HCT116 (cell line): ENCODE data around the gene NDUFA11. TPM values are rescaled to one million over a fixed set of nuclear protein-coding genes. Genes with fewer than 3 reads are reported as not detected.

Experiments used
- ATAC-seq: fragments of 200-7000 bp; cut with Tn5 transposase; 2 replicates; pipeline ENCODE4 v1.9.1; 2020; ENCODE audit warnings: mild to moderate bottlenecking, moderate library complexity
- BruUV-seq: library from RNA; stranded (reverse); fragments of 400-500 nt; replicated peaks from 2 replicates; lab custom pipeline; 2021; lab: Mats Ljungman, UMichigan
- CTCF ChIA-PET: fragments of 300-600 bp; sonication (Branson Sonifier 250); formaldehyde crosslinking; loops from one replicate; lab custom pipeline; 2021; ENCODE audit warnings: antibody characterized with exemption; lab: Charles Lee
- POLR2A ChIA-PET: fragments of 300-600, 350-600 bp; sonication (Branson Sonifier 250); formaldehyde crosslinking; loops from one replicate; lab custom pipeline; 2021; ENCODE audit warnings: antibody characterized with exemption; lab: Charles Lee
- RAD21 ChIA-PET, 2 experiments: fragments of 300-600 bp; sonication (Branson Sonifier 250); formaldehyde crosslinking; loops; one replicate each; lab custom pipeline; 2023; ENCODE audit warnings: low total read pairs in 2 of 2; ENCODE audit not compliant: uncharacterized antibody in 2 of 2, unreplicated experiment in 2 of 2, low non-redundant PET in 1 of 2; lab: Charles Lee
- DNase-seq: peaks from one replicate; pipeline ENCODE4 v3.0.0-alpha.2; 2010; ENCODE audit warnings: low read depth, low spot score
- H2AFZ ChIP-seq: fragments of 200-600 bp; shearing (Covaris generic), sonication (generic); 2 replicates; pipeline ENCODE4 v1.6.1; 2017; ENCODE audit warnings: low read depth, mixed run types, mixed read lengths, antibody characterized with exemption, low read length; ENCODE audit not compliant: poor library complexity, severe bottlenecking
- H3K27ac ChIP-seq: 2 replicates; pipeline ENCODE4 v1.5.1; 2012; ENCODE audit warnings: low read depth, low read length
- H3K27me3 ChIP-seq: fragments of 200-600 bp; sonication (generic); 2 replicates; pipeline ENCODE4 v1.6.1; 2016; ENCODE audit warnings: mixed run types, low read length, mixed read lengths; ENCODE audit not compliant: insufficient read depth
- H3K36me3 ChIP-seq, 2 experiments: fragments of 200-500 bp in 1 of 2; fragments of 200-600 bp in 1 of 2; sonication (Bioruptor generic) in 1 of 2; sonication (generic) in 1 of 2; 2 replicates each; pipeline versions ENCODE4 v1.5.1 to v1.6.1; 2014 to 2016; ENCODE audit warnings: low read length in 2 of 2, inconsistent platforms in 1 of 2, mixed read lengths in 1 of 2, mixed run types in 1 of 2; ENCODE audit not compliant: insufficient read depth in 2 of 2, control insufficient read depth in 1 of 2
- H3K4me1 ChIP-seq, 2 experiments: fragments of 200-600 bp in 1 of 2; sonication (generic) in 1 of 2; 2 replicates each; pipeline versions ENCODE4 v1.5.1 to v1.6.1; 2012 to 2017; ENCODE audit warnings: low read length in 2 of 2, inconsistent platforms in 1 of 2, mild to moderate bottlenecking in 1 of 2, mixed read lengths in 1 of 2, mixed run types in 1 of 2, moderate library complexity in 1 of 2; ENCODE audit not compliant: insufficient read depth in 2 of 2, control insufficient read depth in 1 of 2
- H3K4me2 ChIP-seq: fragments of 200-600 bp; sonication (generic); 2 replicates; pipeline ENCODE4 v1.6.1; 2017; ENCODE audit warnings: mixed run types, low read length, mixed read lengths
- H3K4me3 ChIP-seq, 2 experiments: fragments of 200-600 bp in 1 of 2; sonication (generic) in 1 of 2; replicated peaks in 1 of 2; 2 replicates each; pipeline ENCODE4 v1.5.1; 2011 to 2016; ENCODE audit warnings: low read length in 2 of 2, control low read depth in 1 of 2, low read depth in 1 of 2, mild to moderate bottlenecking in 1 of 2, mixed read lengths in 1 of 2, mixed run types in 1 of 2
- H3K79me2 ChIP-seq: fragments of 200-600 bp; sonication (generic); 2 replicates; pipeline ENCODE4 v1.6.1; 2017; ENCODE audit warnings: mild to moderate bottlenecking, mixed run types, low read length, moderate library complexity, mixed read lengths; ENCODE audit not compliant: insufficient read depth
- H3K9ac ChIP-seq: fragments of 200-600 bp; sonication (generic); 2 replicates; pipeline ENCODE4 v1.6.1; 2016; ENCODE audit warnings: low read length, mixed read lengths
- H3K9me2 ChIP-seq: fragments of 200-600 bp; sonication (generic), shearing (Covaris generic); 2 replicates; pipeline ENCODE4 v1.6.1; 2017; ENCODE audit warnings: mixed run types, mild to moderate bottlenecking, moderate library complexity; ENCODE audit not compliant: insufficient read depth
- H3K9me3 ChIP-seq, 2 experiments: fragments of 200-500 bp in 1 of 2; fragments of 200-600 bp in 1 of 2; sonication (Bioruptor generic) in 1 of 2; sonication (generic) in 1 of 2; 2 replicates each; pipeline ENCODE4 v1.6.1; 2014 to 2017; ENCODE audit warnings: low read length in 2 of 2, mixed read lengths in 2 of 2, inconsistent platforms in 1 of 2, low read depth in 1 of 2, mild to moderate bottlenecking in 1 of 2, mixed run types in 1 of 2, moderate library complexity in 1 of 2; ENCODE audit not compliant: control insufficient read depth in 1 of 2, insufficient read depth in 1 of 2
- H4K20me1 ChIP-seq: fragments of 200-600 bp; sonication (generic), shearing (Covaris generic); 2 replicates; pipeline ENCODE4 v1.6.1; 2017; ENCODE audit warnings: mixed run types, mild to moderate bottlenecking, moderate library complexity; ENCODE audit not compliant: insufficient read depth
- CEBPB ChIP-seq: IDR thresholded peaks from 2 replicates; pipeline ENCODE4 v1.6.1; 2012; ENCODE audit warnings: low read depth
- FOSL1 ChIP-seq: IDR thresholded peaks from 2 replicates; pipeline ENCODE4 v1.6.1; 2012; ENCODE audit warnings: low read depth
- ZFX ChIP-seq: fragments of 450-650 bp; IDR thresholded peaks from 2 replicates; pipeline ENCODE4 v1.6.1; 2017
- intact Hi-C: fragments of 100-400 bp; cut with micrococcal nuclease; formaldehyde crosslinking; loops from 2 replicates; pipeline ENCODE4 v1.10.0; 2022
- total RNA-seq: library from RNA; stranded (reverse); gene quantifications from one replicate; pipeline ENCODE4 v1.2.1, GENCODE V29; 2021; ENCODE audit not compliant: unreplicated experiment
- TF ChIP-seq, protein P1 (sequence below): IDR thresholded peaks from 2 replicates; pipeline ENCODE4 v1.6.1; 2012; ENCODE audit warnings: low read depth

NDUFA11 gene
- total RNA-seq, 1 experiment from 2014 or later, result 311 TPM

DNA sequence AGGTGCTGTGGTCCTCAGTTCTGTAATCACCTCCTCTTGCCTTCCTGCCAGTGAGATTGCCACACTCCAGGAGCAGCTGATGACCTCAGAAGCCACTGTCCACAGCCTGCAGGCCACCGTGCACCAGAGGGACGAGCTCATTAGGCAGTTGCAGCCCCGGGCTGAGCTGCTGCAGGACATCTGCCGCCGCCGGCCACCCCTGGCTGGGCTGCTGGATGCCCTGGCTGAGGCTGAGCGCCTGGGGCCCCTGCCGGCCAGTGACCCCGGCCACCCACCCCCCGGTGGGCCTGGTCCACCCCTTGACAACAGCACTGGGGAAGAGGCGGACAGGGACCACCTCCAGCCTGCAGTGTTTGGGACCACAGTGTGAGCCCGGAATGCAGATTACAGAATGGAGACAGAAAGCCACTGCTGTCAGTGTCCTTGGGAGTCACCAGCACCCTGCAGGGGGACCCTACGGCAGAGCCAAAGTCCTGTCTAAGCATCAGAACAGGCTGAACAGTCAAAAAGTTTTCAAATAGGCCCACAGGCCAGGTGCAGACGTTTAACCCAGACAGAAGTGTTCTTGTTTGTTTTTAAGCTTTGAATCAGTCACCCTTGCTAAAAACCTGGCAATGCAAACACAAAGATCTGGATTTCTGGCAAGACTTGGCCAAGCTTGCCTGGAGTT lies 5.3 kb upstream of the NDUFA11 start (continued):
- TF ChIP-seq, protein P1, sequence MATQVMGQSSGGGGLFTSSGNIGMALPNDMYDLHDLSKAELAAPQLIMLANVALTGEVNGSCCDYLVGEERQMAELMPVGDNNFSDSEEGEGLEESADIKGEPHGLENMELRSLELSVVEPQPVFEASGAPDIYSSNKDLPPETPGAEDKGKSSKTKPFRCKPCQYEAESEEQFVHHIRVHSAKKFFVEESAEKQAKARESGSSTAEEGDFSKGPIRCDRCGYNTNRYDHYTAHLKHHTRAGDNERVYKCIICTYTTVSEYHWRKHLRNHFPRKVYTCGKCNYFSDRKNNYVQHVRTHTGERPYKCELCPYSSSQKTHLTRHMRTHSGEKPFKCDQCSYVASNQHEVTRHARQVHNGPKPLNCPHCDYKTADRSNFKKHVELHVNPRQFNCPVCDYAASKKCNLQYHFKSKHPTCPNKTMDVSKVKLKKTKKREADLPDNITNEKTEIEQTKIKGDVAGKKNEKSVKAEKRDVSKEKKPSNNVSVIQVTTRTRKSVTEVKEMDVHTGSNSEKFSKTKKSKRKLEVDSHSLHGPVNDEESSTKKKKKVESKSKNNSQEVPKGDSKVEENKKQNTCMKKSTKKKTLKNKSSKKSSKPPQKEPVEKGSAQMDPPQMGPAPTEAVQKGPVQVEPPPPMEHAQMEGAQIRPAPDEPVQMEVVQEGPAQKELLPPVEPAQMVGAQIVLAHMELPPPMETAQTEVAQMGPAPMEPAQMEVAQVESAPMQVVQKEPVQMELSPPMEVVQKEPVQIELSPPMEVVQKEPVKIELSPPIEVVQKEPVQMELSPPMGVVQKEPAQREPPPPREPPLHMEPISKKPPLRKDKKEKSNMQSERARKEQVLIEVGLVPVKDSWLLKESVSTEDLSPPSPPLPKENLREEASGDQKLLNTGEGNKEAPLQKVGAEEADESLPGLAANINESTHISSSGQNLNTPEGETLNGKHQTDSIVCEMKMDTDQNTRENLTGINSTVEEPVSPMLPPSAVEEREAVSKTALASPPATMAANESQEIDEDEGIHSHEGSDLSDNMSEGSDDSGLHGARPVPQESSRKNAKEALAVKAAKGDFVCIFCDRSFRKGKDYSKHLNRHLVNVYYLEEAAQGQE, result no peak
- TF ChIP-seq FOSL1, result no peak

DNA sequence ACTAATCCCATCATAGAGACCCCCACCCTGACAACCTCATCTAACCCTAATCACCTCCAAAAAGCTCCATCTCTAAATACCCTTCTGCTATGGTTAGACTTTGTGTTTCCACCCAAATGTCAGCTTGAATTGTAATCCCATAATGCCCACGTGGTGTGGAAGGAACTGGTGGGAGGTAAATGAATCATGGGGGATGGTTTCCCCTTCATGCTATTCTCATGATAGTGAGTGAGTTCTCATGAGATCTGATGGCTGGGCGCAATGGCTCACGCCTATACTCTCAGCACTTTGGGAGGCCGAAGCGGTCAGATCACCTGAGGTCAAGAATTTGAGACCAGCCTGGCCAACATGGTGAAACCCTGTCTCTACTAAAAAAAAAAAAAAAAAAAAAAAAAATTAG lies 3.7 kb upstream of the NDUFA11 start:
- TF ChIP-seq CEBPB, result no peak
- no peak for TF ChIP-seq ZFX
- Histone ChIP-seq H3K4me1 (peaks cover 8 to 23% of the 10 kb centered on the region in 2 experiments; a peak in 3 of 4 replicates), H3K27ac (no peak overlapping the region), H3K79me2 (peaks cover 14% of the 10 kb centered on the region), H4K20me1 (no peaks in the 10 kb centered on the region), H3K27me3 (no peaks in the 10 kb centered on the region), H3K4me2 (no peak overlapping the region), H3K9me3 (no peaks in the 10 kb centered on the region), H3K9me2 (no peaks in the 10 kb centered on the region), H2AFZ (no peak overlapping the region), H3K36me3 (no peaks in the 10 kb centered on the region), H3K9ac (no peak overlapping the region), H3K4me3 (no peak overlapping the region)
- CTCF ChIA-PET, result no interaction called here
- POLR2A ChIA-PET, result interaction anchor here (0.7 kb wide), 1 partner anchor 1056 kb away, joined by 6 read pairs; no protein-coding TSS in a partner anchor
- RAD21 ChIA-PET, result no interaction called here
- BruUV-seq, result no TSS peak
- intact Hi-C loops, result no loop called here
- ATAC-seq, result no peak
- DNase-seq, result no peak
